K562 (cell line): ENCODE measurements around the gene ZBTB22. TPM values are rescaled to one million over a fixed set of nuclear protein-coding genes. Genes with fewer than 3 reads are reported as not detected.
A peak's percentile ranks its signal among the peaks of the same experiment; 100 is the strongest.

Source experiments
- ATF7 ChIP-seq: fragments of 450-650 bp; IDR thresholded peaks from 2 replicates; pipeline ENCODE4 v1.7.1; 2014; ENCODE audit warnings: mild to moderate bottlenecking, moderate library complexity
- BCOR ChIP-seq: fragments of 450-650 bp; IDR thresholded peaks from 2 replicates; pipeline ENCODE4 v1.6.1; 2016
- HDAC2 ChIP-seq: fragments of 450-650 bp; IDR thresholded peaks from 2 replicates; pipeline ENCODE4 v1.6.1; 2016; ENCODE audit warnings: mild to moderate bottlenecking
- RNF219 ChIP-seq: fragments of 250-450 bp; sonication (Bioruptor Pico); IDR thresholded peaks from 2 replicates; pipeline ENCODE4 v1.5.0; 2022; ENCODE audit warnings: mild to moderate bottlenecking
- TRIM24 ChIP-seq, 2 experiments: fragments of 450-650 bp; IDR thresholded peaks; 2 replicates each; pipeline ENCODE4 v1.6.1; 2016
- polyA plus RNA-seq, 8 experiments: library from polyadenylated mRNA; depleted of rRNA in 4 of 8; stranded (reverse) in 5 of 8; unstranded in 3 of 8; fragments of >200 nt; fragmentation: Nextera tagmentation in 2 of 8; fragmentation: Illumina TruSeq in 1 of 8; extraction: Ambion mirVana in 2 of 8; extraction: Trizol in 1 of 8; gene quantifications; 2 replicates each; pipeline versions ENCODE4 v1.2.1 to v1.2.3, GENCODE V29; 2011 to 2014; ENCODE audit warnings: inconsistent platforms in 1 of 8, missing spikeins in 1 of 8
- total RNA-seq, 7 experiments: library from RNA; depleted of rRNA in 6 of 7; stranded (reverse); fragments of >200 nt in 6 of 7; fragmentation: Illumina TruSeq in 2 of 7; extraction: Trizol in 2 of 7; gene quantifications; 2 replicates each; pipeline versions ENCODE4 v1.2.1 to v1.2.3, GENCODE V29; 2011 to 2021; ENCODE audit warnings: low replicate concordance in 1 of 7
- TF ChIP-seq, protein P1 (sequence below): sonication (generic); formaldehyde crosslinking; IDR thresholded peaks from 2 replicates; pipeline ENCODE4 v1.4.0; 2020; ENCODE audit warnings: mild to moderate bottlenecking, missing genetic modification reagents

Gene ZBTB22
- total and polyA plus RNA-seq, 9 of the 15 experiments (the other 6 are each of a cell fraction or from before 2014, with no cell fraction given): 0.21 to 11.9 (median 7.1) TPM

DNA sequence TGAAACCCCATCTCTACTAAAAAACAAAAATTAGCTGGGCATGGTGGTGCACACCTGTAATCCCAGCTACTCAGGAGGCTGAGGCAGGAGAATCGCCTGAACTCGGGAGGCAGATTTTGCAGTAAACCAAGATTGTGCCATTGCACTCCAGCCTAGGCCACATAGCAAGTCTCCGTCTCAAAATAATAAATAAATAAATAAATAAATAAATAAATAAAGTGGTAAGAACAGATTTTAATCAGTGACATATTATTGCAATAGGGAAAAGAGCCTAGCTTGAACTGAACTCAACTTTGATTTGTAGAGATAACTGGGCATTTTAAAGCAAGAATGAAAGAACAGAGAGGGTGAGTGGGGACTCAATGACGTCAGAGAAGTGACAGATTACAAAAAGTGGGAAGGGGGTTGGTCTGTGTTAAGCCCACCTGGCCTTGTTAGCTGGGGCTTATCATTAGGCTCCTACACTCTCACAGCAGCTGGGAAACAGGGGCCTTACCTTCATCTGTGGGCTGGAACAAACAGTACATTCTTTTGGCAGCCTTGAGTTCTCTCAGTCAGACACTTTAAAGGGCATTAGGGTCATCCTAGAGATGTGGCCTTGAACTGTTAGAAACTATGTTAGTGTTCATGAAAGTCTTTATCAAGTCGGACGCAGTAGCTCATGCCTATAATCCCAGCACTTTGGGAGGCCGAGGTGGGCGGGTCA, 49.6 kb upstream of the ZBTB22 start (continued):
- TF ChIP-seq RNF219 (CRISPR knock-in tag): no peak
- TF ChIP-seq ATF7: peak; percentile 77
- 0 out of 4 replicates have a peak, but pooled peaks of 1 of the 2 experiments have one; percentile 10 for TF ChIP-seq TRIM24 (IDR thresholded peaks at IDR 0.05)
- 0 out of 2 replicates have a peak, but pooled peaks have one; percentile 28 for TF ChIP-seq BCOR
- TF ChIP-seq HDAC2: peak; percentile 20; the same call in 1 of the 2 replicates
- TF ChIP-seq, protein P1, sequence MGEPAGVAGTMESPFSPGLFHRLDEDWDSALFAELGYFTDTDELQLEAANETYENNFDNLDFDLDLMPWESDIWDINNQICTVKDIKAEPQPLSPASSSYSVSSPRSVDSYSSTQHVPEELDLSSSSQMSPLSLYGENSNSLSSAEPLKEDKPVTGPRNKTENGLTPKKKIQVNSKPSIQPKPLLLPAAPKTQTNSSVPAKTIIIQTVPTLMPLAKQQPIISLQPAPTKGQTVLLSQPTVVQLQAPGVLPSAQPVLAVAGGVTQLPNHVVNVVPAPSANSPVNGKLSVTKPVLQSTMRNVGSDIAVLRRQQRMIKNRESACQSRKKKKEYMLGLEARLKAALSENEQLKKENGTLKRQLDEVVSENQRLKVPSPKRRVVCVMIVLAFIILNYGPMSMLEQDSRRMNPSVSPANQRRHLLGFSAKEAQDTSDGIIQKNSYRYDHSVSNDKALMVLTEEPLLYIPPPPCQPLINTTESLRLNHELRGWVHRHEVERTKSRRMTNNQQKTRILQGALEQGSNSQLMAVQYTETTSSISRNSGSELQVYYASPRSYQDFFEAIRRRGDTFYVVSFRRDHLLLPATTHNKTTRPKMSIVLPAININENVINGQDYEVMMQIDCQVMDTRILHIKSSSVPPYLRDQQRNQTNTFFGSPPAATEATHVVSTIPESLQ (CRISPR knock-in tag): no peak
